ENCODE data around the gene ATP6V1B1.
A peak's percentile ranks its signal among the peaks of the same experiment; 100 is the strongest.

ATP6V1B1 gene

GRCh38 chr2:70931376-70932000 is 4.2 kb upstream of the ATP6V1B1 start:
- no peak for DNase-seq
- no peaks in the 10 kb centered on the region for H3K9me3 ChIP-seq (ENCODE audit: severe bottlenecking)
- no peaks in the 10 kb centered on the region for H3K36me3 ChIP-seq
- no peaks in the 10 kb centered on the region for H3K27me3 ChIP-seq (ENCODE audit: insufficient read depth, low read depth, severe bottlenecking)
- TF ChIP-seq CTCF (IDR thresholded peaks at IDR 0.05; ENCODE audit: low read depth, low read length) = no peak
- no peak overlapping the region for H3K4me3 ChIP-seq (ENCODE audit: low read depth, low read length)
- no peak overlapping the region for H3K27ac ChIP-seq

- Histone ChIP-seq H3K27me3 (ENCODE audit: insufficient read depth, low read depth, severe bottlenecking) (no peaks in the 10 kb centered on the region), H3K36me3 (no peaks in the 10 kb centered on the region), H3K27ac (no peak overlapping the region), H3K9me3 (ENCODE audit: severe bottlenecking) (no peaks in the 10 kb centered on the region), H3K4me3 (ENCODE audit: low read depth, low read length) (no peak overlapping the region)
- TF ChIP-seq CTCF (IDR thresholded peaks at IDR 0.05; ENCODE audit: low read depth, low read length) = no peak
- no peak for DNase-seq
These were observed 3.0 kb upstream of the ATP6V1B1 start for GRCh38 chr2:70932631-70933230.

- no peaks in the 10 kb centered on the region for H3K27me3 ChIP-seq (ENCODE audit: insufficient read depth, low read depth, severe bottlenecking)
- no peaks in the 10 kb centered on the region for H3K9me3 ChIP-seq (ENCODE audit: severe bottlenecking)
- no peak overlapping the region for H3K4me3 ChIP-seq (ENCODE audit: low read depth, low read length)
- DNase-seq = no peak
- no peak overlapping the region for H3K27ac ChIP-seq
- H3K36me3 ChIP-seq = no peaks in the 10 kb centered on the region
- no peak for TF ChIP-seq CTCF (IDR thresholded peaks at IDR 0.05; ENCODE audit: low read depth, low read length)
These were observed 719 bp upstream of the ATP6V1B1 start for GRCh38 chr2:70934981-70935380.

GRCh38 chr2:70936165-70936978 is 672 bp downstream of the ATP6V1B1 start:
- H3K27ac ChIP-seq = 0 out of 2 replicates have a peak overlapping the region, but pooled peaks have one; percentile 32
- no peak overlapping the region for H3K4me3 ChIP-seq (ENCODE audit: low read depth, low read length)
- TF ChIP-seq CTCF (IDR thresholded peaks at IDR 0.05; ENCODE audit: low read depth, low read length) = no peak
- no peak for DNase-seq
- no peaks in the 10 kb centered on the region for H3K27me3 ChIP-seq (ENCODE audit: insufficient read depth, low read depth, severe bottlenecking)
- H3K9me3 ChIP-seq (ENCODE audit: severe bottlenecking) = no peaks in the 10 kb centered on the region
- H3K36me3 ChIP-seq = no peaks in the 10 kb centered on the region

- Histone ChIP-seq H3K27ac (peak overlapping the region; percentile 64), H3K27me3 (ENCODE audit: insufficient read depth, low read depth, severe bottlenecking) (no peaks in the 10 kb centered on the region), H3K4me3 (ENCODE audit: low read depth, low read length) (no peak overlapping the region), H3K9me3 (ENCODE audit: severe bottlenecking) (no peaks in the 10 kb centered on the region), H3K36me3 (no peaks in the 10 kb centered on the region)
- DNase-seq = no peak
- no peak for TF ChIP-seq CTCF (IDR thresholded peaks at IDR 0.05; ENCODE audit: low read depth, low read length)
These were observed 1.5 kb downstream of the ATP6V1B1 start for GRCh38 chr2:70936979-70937811.
